ENCODE measurements around the gene RSPH3.

DNA sequence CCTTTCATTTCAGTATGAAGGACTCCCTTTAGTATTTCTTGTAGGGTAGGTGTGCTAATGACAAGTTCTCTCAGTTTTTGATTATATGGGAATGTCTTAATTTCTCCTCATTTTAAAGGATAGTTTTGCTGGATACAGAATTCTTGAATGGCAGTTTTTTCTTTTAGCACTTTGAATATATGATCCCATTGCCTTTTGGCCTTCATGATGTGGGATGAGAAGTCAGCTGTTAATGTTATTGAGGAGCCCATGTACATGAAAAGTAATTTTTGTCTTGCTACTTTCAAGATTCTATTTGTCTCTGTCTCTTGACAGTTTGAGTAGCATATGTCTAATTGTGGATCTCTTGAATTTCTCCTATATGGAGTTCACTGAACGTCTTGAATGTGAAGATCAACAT, 30.9 kb downstream of the RSPH3 start:
- TF ChIP-seq, protein P1, sequence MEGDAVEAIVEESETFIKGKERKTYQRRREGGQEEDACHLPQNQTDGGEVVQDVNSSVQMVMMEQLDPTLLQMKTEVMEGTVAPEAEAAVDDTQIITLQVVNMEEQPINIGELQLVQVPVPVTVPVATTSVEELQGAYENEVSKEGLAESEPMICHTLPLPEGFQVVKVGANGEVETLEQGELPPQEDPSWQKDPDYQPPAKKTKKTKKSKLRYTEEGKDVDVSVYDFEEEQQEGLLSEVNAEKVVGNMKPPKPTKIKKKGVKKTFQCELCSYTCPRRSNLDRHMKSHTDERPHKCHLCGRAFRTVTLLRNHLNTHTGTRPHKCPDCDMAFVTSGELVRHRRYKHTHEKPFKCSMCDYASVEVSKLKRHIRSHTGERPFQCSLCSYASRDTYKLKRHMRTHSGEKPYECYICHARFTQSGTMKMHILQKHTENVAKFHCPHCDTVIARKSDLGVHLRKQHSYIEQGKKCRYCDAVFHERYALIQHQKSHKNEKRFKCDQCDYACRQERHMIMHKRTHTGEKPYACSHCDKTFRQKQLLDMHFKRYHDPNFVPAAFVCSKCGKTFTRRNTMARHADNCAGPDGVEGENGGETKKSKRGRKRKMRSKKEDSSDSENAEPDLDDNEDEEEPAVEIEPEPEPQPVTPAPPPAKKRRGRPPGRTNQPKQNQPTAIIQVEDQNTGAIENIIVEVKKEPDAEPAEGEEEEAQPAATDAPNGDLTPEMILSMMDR (conservative IDR thresholded peaks at IDR 0.05) = no peak
- TF ChIP-seq EZH2 (IDR thresholded peaks at IDR 0.05; ENCODE audit: low read depth) = no peak

Data from PC-9 (cell line).